Placental epithelial cell (primary cell): ENCODE results near the gene VPS25. TPM values are rescaled to one million over a fixed set of nuclear protein-coding genes. Genes with fewer than 3 reads are reported as not detected.

Experiments
- small RNA-seq: library from RNA; depleted of rRNA; stranded (forward); fragments of <200 nt; gene quantifications from one replicate; pipeline ENCODE3, GENCODE V24; 2012
- total RNA-seq: library from RNA; depleted of rRNA; stranded (reverse); fragments of >200 nt; gene quantifications from 2 replicates; pipeline ENCODE4 v1.2.3, GENCODE V29; 2012

The VPS25 gene
- 58.5 and 77.0 TPM in 2 replicates for total RNA-seq

DNA sequence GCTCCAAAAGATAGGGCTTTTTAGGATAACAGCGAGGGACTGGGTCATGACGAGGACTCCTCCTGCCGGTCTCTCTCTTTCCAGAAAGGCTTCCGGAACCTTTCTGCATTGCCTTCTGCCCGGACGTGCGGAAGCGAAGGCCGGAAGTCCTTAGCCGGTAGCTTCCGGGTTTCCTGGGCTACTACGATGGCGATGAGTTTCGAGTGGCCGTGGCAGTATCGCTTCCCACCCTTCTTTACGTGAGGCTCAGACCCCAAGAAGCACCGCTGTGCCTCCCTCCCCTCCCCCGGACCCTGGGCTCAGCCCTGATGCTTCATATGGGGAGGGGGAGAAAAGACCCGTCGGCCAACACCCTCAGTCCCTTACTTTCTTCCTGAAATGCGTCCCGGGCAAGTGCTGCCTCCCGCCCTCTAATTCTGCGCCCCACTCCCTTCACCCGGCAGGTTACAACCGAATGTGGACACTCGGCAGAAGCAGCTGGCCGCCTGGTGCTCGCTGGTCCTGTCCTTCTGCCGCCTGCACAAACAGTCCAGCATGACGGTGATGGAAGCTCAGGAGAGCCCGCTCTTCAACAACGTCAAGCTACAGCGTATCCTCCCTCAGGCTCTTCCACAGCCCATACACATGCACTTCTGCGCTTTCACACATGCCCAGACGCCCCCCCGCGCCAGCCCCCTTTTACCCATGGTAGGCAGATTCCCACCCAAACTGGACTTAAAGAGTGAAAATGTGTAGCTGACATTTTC, at the start of gene VPS25:
Gene VPS25, plus strand, starts transcription at position 160 of the 746 bp plus-strand sequence. Its CDS starts 27 bp downstream, at position 187.

DNA sequence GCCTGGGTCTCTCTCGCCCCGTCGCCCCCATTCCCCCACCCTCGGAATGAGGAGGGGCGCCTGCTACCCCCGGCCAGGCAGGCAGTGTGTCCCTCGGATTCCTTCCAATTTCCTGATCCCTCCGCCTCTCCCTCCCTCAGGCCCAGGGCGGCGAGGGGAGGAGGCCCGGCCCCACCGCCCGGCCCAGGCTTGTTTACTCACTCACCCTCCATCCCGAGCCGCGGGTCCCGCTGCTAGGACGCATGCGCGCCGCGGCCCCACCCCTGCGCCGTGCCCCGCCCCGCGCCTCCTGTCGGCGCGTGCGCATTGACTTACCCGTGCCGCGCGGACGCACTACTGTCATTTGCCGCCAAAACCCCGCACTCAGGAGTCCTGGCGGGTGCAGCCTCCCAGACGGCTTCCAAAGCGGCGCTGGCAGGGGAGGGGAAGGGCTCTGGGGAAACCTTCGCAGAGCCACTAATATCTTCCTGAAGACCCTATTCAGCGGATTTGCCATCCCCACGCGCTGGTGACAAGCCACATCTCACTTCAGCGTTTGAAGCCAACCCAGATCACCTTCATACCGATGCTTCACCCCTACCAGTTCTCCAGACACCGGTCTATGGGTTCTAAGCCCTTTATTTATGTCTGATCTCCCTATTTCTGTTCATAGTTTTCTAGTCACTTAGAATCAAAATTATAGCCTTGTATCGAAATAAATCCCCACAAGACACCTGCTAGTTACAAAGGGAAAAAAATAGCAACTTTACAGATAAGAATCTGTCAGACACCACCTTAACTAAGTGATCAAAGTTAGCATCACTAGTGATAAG, 28.2 kb upstream of the VPS25 start, which contains the start of gene EZH1:
Gene EZH1, minus strand, starts transcription at position 235 of the 812 bp plus-strand sequence. CDS start 16,099 bp downstream, outside the sequence.

DNA sequence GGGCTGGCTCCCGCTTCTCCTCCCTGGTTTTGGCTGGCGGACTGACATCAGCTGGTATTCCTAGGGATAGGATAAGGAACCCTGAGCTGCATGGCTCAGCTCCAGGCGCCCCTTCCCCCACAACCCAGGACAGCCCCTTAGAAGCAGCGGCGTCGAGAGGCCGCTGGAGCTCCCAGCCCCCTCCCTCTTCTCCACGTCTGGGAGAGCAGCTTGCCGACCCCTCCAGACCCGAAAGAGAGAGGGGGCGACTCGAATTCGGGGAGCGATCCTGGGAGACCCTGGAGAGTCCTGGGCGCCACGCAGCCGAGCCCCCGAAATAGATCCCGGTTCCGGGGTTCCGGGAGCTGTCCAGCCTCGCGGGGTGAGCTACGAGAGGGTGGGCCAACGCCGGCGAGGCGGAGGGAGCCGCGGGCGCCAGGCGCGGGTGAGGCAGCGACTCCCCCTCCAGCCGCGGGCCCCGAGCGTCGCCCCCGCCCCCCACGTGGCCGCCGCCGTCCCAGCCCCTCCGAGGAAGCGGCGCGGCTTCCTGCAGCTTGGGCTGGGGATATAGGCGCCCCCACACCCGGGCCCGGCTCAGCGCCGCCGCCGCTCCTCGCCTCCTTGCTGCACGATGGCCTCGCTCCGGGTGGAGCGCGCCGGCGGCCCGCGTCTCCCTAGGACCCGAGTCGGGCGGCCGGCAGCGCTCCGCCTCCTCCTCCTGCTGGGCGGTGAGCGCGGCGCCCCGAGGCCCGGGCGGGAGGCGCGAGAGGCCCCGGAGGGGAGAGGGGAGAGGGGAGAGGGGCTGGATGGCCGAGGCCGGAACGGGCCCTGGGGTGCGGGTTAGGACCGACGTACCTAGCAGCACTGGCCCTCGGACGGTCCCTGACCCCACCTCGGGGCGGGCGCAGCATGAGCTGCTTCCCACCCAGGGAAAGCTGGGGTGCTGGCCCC, 12.3 kb upstream of the VPS25 start, which contains the start of gene RAMP2:
Gene RAMP2, plus strand, starts transcription at position 576 of the 930 bp plus-strand sequence. Its CDS starts 35 bp downstream, at position 611.

DNA sequence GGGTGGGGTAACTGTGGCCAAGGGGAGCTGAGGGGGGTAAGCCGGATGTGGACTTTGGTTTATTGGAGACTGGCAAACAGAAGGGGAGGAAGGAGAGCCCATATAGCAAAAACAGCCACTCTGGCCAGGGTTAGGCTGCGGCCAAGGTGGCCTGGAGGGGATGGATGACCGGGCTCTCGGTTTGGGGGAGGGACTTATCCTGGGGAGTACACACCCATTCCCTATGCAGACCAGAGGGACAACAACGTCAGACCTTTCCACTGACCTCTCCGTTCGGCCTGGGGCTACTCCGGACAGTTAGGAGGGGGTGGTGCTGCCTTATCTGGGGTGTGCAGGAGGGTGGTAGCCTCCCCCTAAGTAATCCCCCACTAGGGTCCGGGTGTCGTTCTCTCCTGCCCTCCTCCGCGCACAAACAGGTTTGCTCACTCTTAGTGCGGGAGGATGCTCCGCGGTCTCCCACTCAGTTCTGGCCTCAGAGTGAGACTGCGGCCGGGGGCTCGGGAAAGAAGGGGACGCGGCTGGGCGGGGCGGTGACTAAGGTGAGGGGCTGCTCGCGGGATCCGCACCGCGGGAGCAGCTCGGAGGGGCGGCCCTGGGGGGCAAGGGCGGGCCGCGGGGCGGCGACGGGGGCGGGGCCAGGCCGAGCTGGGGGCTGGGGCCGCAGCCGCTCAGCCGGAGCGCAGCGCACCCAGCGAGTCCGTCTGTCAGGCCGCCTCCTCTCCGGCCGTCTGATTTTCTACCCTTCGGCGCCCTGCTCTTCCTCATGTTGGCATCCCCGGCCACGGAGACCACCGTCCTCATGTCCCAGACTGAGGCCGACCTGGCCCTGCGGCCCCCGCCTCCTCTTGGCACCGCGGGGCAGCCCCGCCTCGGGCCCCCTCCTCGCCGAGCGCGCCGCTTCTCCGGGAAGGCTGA, 6.9 kb downstream of the VPS25 start, which contains the start of gene WNK4:
Gene WNK4, plus strand, starts transcription at position 675 of the 915 bp plus-strand sequence. Its CDS starts 89 bp downstream, at position 764.

GRCh38 chr17:42798383-42799380, 25.4 kb downstream of the VPS25 start, which contains the start of the genes CNTD1 and COA3:
TSS of gene CNTD1 (plus strand) at chr17:42798861. CDS start at chr17:42799068, 207 bp downstream.
TSS of gene COA3 (minus strand) at chr17:42798704. CDS start at chr17:42798681, 23 bp downstream.

Small RNA genes within 50 kb of the gene (small RNA-seq; reads per million reads assigned to genes)
- not detected for gene HMGN2P15
- gene MIR6781, result not detected

Other genes starting within 250 kb of the VPS25 start
- gene NAGLU, start 237.2 kb upstream of the VPS25 start, total RNA-seq, result 34.2 and 34.9 TPM in 2 replicates
- 3.1 and 5.5 TPM in 2 replicates for gene HSD17B1, start 220.5 kb upstream of the VPS25 start, total RNA-seq
- 20.4 and 27.2 TPM in 2 replicates for gene COASY, start 211.3 kb upstream of the VPS25 start, total RNA-seq
- gene MLX, start 206.3 kb upstream of the VPS25 start, total RNA-seq, result 20.0 and 33.5 TPM in 2 replicates
- 2.3 and 4.3 TPM in 2 replicates for gene PSMC3IP, start 195.7 kb upstream of the VPS25 start, total RNA-seq
- gene RETREG3, start 164.1 kb upstream of the VPS25 start, total RNA-seq, result 79.7 and 106 TPM in 2 replicates
- gene TUBG1, start 163.8 kb upstream of the VPS25 start, total RNA-seq, result 12.6 and 40.2 TPM in 2 replicates
- 13.0 and 15.7 TPM in 2 replicates for gene TUBG2, start 114.2 kb upstream of the VPS25 start, total RNA-seq
- gene PLEKHH3, start 96.5 kb upstream of the VPS25 start, total RNA-seq, result 18.1 and 29.1 TPM in 2 replicates
- gene CCR10, start 91.6 kb upstream of the VPS25 start, total RNA-seq, result 0.54 and 0.79 TPM in 2 replicates
- 0.87 and 3.1 TPM in 2 replicates for gene CNTNAP1, start 90.9 kb upstream of the VPS25 start, total RNA-seq
- 11.4 and 16.9 TPM in 2 replicates for gene EZH1, start 28.4 kb upstream of the VPS25 start, total RNA-seq
- gene RAMP2, start 12.2 kb upstream of the VPS25 start, total RNA-seq, result 0.79 TPM in 1 of 2 replicates, not detected in the other
- 0.33 and 0.39 TPM in 2 replicates for gene WNK4, start 7.2 kb downstream of the VPS25 start, total RNA-seq
- gene COA3, start 25.3 kb downstream of the VPS25 start, total RNA-seq, result 55.4 and 63.7 TPM in 2 replicates
- 0.79 TPM in 1 of 2 replicates, not detected in the other for gene CNTD1, start 25.4 kb downstream of the VPS25 start, total RNA-seq
- 71.1 and 81.1 TPM in 2 replicates for gene BECN1, start 50.8 kb downstream of the VPS25 start, total RNA-seq
- 67.5 and 83.7 TPM in 2 replicates for gene PSME3, start 59.9 kb downstream of the VPS25 start, total RNA-seq
- gene AOC2, start 71.1 kb downstream of the VPS25 start, total RNA-seq, result 0.79 and 1.1 TPM in 2 replicates
- gene AOC3, start 77.8 kb downstream of the VPS25 start, total RNA-seq, result under 0.01 TPM in 2 replicates
- gene G6PC1, start 127.3 kb downstream of the VPS25 start, total RNA-seq, result not detected in 2 replicates
- gene AARSD1, start 191.0 kb downstream of the VPS25 start, total RNA-seq, result 17.7 and 22.2 TPM in 2 replicates
- under 0.01 and 0.87 TPM in 2 replicates for gene PTGES3L, start 206.6 kb downstream of the VPS25 start, total RNA-seq
- 9.8 and 10.4 TPM in 2 replicates for gene RUNDC1, start 207.1 kb downstream of the VPS25 start, total RNA-seq
- 745 and 1,184 TPM in 2 replicates for gene RPL27, start 225.0 kb downstream of the VPS25 start, total RNA-seq
- 8.2 and 8.5 TPM in 2 replicates for gene IFI35, start 233.3 kb downstream of the VPS25 start, total RNA-seq
- 77.5 and 82.8 TPM in 2 replicates for gene VAT1, start 248.9 kb downstream of the VPS25 start, total RNA-seq